Gastrocnemius medialis (tissue), 4 donors: ENCODE data around the gene DNM1L.

Experiments
- POLR2A ChIP-seq, 2 donors: fragments of 450-650 bp; IDR thresholded peaks; one replicate each; pipeline ENCODE4 v1.6.1; 2017; ENCODE audit warnings: antibody characterized with exemption in 2 of 2, mild to moderate bottlenecking in 2 of 2, moderate library complexity in 2 of 2
- TF ChIP-seq, protein P1 (sequence below), 5 experiments: fragments of 450-650 bp in 3 of 5; fragments of 200-600 bp in 2 of 5; sonication (generic) in 2 of 5; IDR thresholded peaks in 4 of 5; conservative IDR thresholded peaks in 1 of 5; 1 replicate in 4 of 5; 2 replicates in 1 of 5; pipeline ENCODE4 v1.5.1; 2016 to 2019; ENCODE audit warnings: antibody characterized with exemption in 5 of 5, mild to moderate bottlenecking in 3 of 5, moderate library complexity in 3 of 5

- TF ChIP-seq, protein P1, sequence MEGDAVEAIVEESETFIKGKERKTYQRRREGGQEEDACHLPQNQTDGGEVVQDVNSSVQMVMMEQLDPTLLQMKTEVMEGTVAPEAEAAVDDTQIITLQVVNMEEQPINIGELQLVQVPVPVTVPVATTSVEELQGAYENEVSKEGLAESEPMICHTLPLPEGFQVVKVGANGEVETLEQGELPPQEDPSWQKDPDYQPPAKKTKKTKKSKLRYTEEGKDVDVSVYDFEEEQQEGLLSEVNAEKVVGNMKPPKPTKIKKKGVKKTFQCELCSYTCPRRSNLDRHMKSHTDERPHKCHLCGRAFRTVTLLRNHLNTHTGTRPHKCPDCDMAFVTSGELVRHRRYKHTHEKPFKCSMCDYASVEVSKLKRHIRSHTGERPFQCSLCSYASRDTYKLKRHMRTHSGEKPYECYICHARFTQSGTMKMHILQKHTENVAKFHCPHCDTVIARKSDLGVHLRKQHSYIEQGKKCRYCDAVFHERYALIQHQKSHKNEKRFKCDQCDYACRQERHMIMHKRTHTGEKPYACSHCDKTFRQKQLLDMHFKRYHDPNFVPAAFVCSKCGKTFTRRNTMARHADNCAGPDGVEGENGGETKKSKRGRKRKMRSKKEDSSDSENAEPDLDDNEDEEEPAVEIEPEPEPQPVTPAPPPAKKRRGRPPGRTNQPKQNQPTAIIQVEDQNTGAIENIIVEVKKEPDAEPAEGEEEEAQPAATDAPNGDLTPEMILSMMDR (IDR thresholded peaks at IDR 0.05 in 4 of 5, conservative IDR thresholded peaks at IDR 0.05 in 1 of 5), result no peak
- no peak for TF ChIP-seq POLR2A (IDR thresholded peaks at IDR 0.05)
Measured at GRCh38 chr12:32783029-32783428, 103.9 kb downstream of the DNM1L start.
